H1 (cell line): ENCODE measurements around the gene NRM. TPM values are rescaled to one million over a fixed set of nuclear protein-coding genes. Genes with fewer than 3 reads are reported as not detected.

Source experiments
- CTBP2 ChIP-seq: IDR thresholded peaks from 2 replicates; pipeline ENCODE4 v1.7.0; 2011; ENCODE audit warnings: borderline replicate concordance, mild to moderate bottlenecking, moderate library complexity, mixed read lengths, low read length; ENCODE audit not compliant: insufficient read depth, insufficient read length
- FOSL1 ChIP-seq: IDR thresholded peaks from 2 replicates; pipeline ENCODE4 v1.6.1; 2011; ENCODE audit warnings: mild to moderate bottlenecking, low read depth, low read length, moderate library complexity; ENCODE audit not compliant: insufficient read depth
- GABPA ChIP-seq: IDR thresholded peaks from 2 replicates; pipeline ENCODE4 v1.6.1; 2011; ENCODE audit warnings: mild to moderate bottlenecking, low read length, moderate library complexity, borderline replicate concordance; ENCODE audit not compliant: insufficient read depth
- POLR2AphosphoS5 ChIP-seq: IDR thresholded peaks from 2 replicates; pipeline ENCODE4 v1.6.1; 2011; ENCODE audit warnings: low read depth, low read length
- SUZ12 ChIP-seq: fragments of 200-600 bp; sonication (generic); IDR thresholded peaks from 2 replicates; pipeline ENCODE4 v1.6.1; 2012; ENCODE audit warnings: mild to moderate bottlenecking, inconsistent platforms, low read length, moderate library complexity, mixed read lengths
- TAF7 ChIP-seq: optimal IDR thresholded peaks from 2 replicates; pipeline ENCODE3; 2011; ENCODE audit warnings: low read depth, mild to moderate bottlenecking, inconsistent platforms, low read length, moderate library complexity, borderline replicate concordance
- TCF12 ChIP-seq: IDR thresholded peaks from 2 replicates; pipeline ENCODE4 v1.6.1; 2011; ENCODE audit warnings: low read depth, mild to moderate bottlenecking, low read length
- polyA plus RNA-seq, 7 experiments: library from polyadenylated mRNA; depleted of rRNA in 3 of 7; stranded (reverse) in 5 of 7; unstranded in 2 of 7; fragments of >200 nt in 5 of 7; fragments of 200-250 nt in 2 of 7; gene quantifications; 1 replicate in 5 of 7; 2 replicates in 1 of 7; 4 replicates in 1 of 7; pipeline versions ENCODE4 v1.2.1 to v1.2.3, GENCODE V29; 2011 to 2013; ENCODE audit warnings: missing spikeins in 2 of 7, mixed read lengths in 2 of 7
- total RNA-seq: library from RNA; stranded (reverse); fragmentation: NEBNext Ultra II Directional; extraction: Animal tissue kit (Norgen Biotek cat#: 25700); gene quantifications from 2 replicates; pipeline ENCODE4 v1.2.1, GENCODE V29; 2021
- TF ChIP-seq, protein P1 (sequence below): fragments of 300-600 bp; sonication (generic); IDR thresholded peaks from 2 replicates; pipeline ENCODE4 v1.7.1; 2012; ENCODE audit warnings: low read length, moderate library complexity, mild to moderate bottlenecking, inconsistent platforms; ENCODE audit not compliant: insufficient replicate concordance

NRM gene
- total and polyA plus RNA-seq, 2 of the 8 experiments (the other 6 are each of a cell fraction or from before 2014, with no cell fraction given), result 27.3 to 50.4 TPM

GRCh38 chr6:30709101-30709868, 18.5 kb upstream of the NRM start (continued):
- TF ChIP-seq, protein P1, sequence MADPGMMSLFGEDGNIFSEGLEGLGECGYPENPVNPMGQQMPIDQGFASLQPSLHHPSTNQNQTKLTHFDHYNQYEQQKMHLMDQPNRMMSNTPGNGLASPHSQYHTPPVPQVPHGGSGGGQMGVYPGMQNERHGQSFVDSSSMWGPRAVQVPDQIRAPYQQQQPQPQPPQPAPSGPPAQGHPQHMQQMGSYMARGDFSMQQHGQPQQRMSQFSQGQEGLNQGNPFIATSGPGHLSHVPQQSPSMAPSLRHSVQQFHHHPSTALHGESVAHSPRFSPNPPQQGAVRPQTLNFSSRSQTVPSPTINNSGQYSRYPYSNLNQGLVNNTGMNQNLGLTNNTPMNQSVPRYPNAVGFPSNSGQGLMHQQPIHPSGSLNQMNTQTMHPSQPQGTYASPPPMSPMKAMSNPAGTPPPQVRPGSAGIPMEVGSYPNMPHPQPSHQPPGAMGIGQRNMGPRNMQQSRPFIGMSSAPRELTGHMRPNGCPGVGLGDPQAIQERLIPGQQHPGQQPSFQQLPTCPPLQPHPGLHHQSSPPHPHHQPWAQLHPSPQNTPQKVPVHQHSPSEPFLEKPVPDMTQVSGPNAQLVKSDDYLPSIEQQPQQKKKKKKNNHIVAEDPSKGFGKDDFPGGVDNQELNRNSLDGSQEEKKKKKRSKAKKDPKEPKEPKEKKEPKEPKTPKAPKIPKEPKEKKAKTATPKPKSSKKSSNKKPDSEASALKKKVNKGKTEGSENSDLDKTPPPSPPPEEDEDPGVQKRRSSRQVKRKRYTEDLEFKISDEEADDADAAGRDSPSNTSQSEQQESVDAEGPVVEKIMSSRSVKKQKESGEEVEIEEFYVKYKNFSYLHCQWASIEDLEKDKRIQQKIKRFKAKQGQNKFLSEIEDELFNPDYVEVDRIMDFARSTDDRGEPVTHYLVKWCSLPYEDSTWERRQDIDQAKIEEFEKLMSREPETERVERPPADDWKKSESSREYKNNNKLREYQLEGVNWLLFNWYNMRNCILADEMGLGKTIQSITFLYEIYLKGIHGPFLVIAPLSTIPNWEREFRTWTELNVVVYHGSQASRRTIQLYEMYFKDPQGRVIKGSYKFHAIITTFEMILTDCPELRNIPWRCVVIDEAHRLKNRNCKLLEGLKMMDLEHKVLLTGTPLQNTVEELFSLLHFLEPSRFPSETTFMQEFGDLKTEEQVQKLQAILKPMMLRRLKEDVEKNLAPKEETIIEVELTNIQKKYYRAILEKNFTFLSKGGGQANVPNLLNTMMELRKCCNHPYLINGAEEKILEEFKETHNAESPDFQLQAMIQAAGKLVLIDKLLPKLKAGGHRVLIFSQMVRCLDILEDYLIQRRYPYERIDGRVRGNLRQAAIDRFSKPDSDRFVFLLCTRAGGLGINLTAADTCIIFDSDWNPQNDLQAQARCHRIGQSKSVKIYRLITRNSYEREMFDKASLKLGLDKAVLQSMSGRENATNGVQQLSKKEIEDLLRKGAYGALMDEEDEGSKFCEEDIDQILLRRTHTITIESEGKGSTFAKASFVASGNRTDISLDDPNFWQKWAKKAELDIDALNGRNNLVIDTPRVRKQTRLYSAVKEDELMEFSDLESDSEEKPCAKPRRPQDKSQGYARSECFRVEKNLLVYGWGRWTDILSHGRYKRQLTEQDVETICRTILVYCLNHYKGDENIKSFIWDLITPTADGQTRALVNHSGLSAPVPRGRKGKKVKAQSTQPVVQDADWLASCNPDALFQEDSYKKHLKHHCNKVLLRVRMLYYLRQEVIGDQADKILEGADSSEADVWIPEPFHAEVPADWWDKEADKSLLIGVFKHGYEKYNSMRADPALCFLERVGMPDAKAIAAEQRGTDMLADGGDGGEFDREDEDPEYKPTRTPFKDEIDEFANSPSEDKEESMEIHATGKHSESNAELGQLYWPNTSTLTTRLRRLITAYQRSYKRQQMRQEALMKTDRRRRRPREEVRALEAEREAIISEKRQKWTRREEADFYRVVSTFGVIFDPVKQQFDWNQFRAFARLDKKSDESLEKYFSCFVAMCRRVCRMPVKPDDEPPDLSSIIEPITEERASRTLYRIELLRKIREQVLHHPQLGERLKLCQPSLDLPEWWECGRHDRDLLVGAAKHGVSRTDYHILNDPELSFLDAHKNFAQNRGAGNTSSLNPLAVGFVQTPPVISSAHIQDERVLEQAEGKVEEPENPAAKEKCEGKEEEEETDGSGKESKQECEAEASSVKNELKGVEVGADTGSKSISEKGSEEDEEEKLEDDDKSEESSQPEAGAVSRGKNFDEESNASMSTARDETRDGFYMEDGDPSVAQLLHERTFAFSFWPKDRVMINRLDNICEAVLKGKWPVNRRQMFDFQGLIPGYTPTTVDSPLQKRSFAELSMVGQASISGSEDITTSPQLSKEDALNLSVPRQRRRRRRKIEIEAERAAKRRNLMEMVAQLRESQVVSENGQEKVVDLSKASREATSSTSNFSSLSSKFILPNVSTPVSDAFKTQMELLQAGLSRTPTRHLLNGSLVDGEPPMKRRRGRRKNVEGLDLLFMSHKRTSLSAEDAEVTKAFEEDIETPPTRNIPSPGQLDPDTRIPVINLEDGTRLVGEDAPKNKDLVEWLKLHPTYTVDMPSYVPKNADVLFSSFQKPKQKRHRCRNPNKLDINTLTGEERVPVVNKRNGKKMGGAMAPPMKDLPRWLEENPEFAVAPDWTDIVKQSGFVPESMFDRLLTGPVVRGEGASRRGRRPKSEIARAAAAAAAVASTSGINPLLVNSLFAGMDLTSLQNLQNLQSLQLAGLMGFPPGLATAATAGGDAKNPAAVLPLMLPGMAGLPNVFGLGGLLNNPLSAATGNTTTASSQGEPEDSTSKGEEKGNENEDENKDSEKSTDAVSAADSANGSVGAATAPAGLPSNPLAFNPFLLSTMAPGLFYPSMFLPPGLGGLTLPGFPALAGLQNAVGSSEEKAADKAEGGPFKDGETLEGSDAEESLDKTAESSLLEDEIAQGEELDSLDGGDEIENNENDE, result no peak
- TF ChIP-seq TAF7 (no peak), FOSL1 (no peak), TCF12 (no peak), POLR2AphosphoS5 (no peak), CTBP2 (no peak), GABPA (no peak), SUZ12 (no peak)
